ENCODE data around the gene ELOVL7. TPM values are rescaled to one million over a fixed set of nuclear protein-coding genes. Genes with fewer than 3 reads are reported as not detected.

Gene ELOVL7
- total RNA-seq, 1 experiment from 2014 or later: 1.2 TPM

DNA sequence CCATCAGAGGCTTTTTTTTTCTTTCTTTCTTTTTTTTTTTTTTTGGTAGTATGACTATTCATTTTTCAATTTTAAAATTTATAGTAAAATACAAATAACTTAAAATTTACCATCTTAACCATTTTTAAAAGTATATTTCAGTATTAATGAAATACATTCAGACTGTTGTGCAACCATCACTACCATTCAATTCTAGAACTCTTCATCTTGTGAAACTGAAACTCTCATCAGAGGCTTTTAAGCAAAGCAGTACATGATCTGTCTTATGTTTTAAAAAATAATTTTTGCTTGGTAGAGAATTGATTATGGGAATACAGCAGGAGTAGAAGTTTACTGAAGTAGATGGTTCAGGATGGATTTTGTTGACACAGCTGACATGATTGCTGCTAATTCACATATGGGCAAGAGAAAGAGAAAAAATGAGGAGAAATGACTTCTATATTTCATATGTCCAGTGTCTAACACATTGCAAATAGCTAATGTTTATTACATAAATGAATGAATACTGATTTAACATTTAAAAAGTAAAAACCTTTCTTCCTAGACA is 13.4 kb downstream of the ELOVL7 start:
- ATAC-seq: no peak
- Histone ChIP-seq H3K9ac (ENCODE audit: low read length) (no peak overlapping the region), H3K4me2 (ENCODE audit: low read length) (no peak overlapping the region), H3K9me3 (ENCODE audit: low read length) (no peaks in the 10 kb centered on the region), H3F3A (ENCODE audit: low read length, unreplicated experiment) (no peaks in the 10 kb centered on the region), H3K27me3 (ENCODE audit: low read length) (no peaks in the 10 kb centered on the region), H3K36me3 (ENCODE audit: low read depth, low read length) (no peaks in the 10 kb centered on the region), H3K4me1 (ENCODE audit: insufficient read depth, low read length) (no peaks in the 10 kb centered on the region), H3K79me2 (ENCODE audit: low read length) (no peaks in the 10 kb centered on the region), H4K20me1 (ENCODE audit: low read length) (no peaks in the 10 kb centered on the region), H3K9me2 (replicated peaks; ENCODE audit: low read length) (no peaks in the 10 kb centered on the region), H3K27ac (ENCODE audit: low read length) (no peak overlapping the region), H2AFZ (ENCODE audit: low read length) (no peak overlapping the region), H3K4me3 (ENCODE audit: low read length) (no peak overlapping the region)
- no peak for TF ChIP-seq EZH2 (IDR thresholded peaks at IDR 0.05; ENCODE audit: low read length, unreplicated experiment)
- TF ChIP-seq, protein P1, sequence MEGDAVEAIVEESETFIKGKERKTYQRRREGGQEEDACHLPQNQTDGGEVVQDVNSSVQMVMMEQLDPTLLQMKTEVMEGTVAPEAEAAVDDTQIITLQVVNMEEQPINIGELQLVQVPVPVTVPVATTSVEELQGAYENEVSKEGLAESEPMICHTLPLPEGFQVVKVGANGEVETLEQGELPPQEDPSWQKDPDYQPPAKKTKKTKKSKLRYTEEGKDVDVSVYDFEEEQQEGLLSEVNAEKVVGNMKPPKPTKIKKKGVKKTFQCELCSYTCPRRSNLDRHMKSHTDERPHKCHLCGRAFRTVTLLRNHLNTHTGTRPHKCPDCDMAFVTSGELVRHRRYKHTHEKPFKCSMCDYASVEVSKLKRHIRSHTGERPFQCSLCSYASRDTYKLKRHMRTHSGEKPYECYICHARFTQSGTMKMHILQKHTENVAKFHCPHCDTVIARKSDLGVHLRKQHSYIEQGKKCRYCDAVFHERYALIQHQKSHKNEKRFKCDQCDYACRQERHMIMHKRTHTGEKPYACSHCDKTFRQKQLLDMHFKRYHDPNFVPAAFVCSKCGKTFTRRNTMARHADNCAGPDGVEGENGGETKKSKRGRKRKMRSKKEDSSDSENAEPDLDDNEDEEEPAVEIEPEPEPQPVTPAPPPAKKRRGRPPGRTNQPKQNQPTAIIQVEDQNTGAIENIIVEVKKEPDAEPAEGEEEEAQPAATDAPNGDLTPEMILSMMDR (conservative IDR thresholded peaks at IDR 0.05; ENCODE audit: low read depth, low read length): no peak
- no peak for TF ChIP-seq EZH2phosphoT487 (IDR thresholded peaks at IDR 0.05; ENCODE audit: borderline replicate concordance, low read length)
- DNase-seq: no peak
- BruUV-seq (replicated peaks): no TSS peak
- CTCF ChIA-PET: no interaction called here
- intact Hi-C loops (cut with micrococcal nuclease): no loop called here
- POLR2A ChIA-PET (ENCODE audit: unreplicated experiment): no interaction called here

DNA sequence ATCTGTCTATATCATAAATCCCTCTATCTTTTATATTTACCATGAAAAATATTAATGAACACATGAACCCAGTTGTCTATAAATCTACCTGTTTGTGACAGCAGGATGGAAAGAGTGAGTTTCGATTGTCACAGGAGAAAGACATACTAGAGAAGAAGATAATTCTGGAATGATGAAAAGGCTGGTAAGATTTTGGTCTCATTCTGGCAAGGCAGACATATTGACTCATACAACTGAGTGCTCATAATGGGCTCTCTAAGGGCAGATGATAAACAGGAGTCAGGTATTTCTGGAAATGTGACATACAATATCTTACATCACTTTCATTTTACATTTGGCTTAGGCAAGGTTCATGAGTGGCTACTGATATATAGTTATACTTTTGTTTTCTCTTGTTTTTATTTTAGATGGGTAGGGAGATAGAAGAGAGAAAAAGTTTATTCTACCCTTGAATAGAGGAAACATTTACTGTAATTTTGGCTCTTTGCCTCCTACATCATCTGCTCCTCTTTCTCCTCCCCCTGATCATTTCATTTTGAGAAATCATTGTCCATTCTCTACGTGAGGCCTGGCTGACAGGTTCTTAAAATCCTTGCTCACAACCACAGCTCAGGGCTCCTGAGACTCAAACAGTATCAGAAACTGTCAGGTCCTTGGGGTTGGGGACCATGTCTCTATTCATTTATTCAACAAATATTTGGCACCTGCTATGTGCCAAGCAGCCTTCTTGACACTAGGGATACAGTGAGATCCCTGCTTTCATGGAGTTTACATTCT is 14.4 kb downstream of the ELOVL7 start:
- H3K36me3 ChIP-seq (ENCODE audit: low read depth, low read length): no peaks in the 10 kb centered on the region
- intact Hi-C loops (cut with micrococcal nuclease): no loop called here
- no peaks in the 10 kb centered on the region for H3F3A ChIP-seq (ENCODE audit: low read length, unreplicated experiment)
- H4K20me1 ChIP-seq (ENCODE audit: low read length): no peaks in the 10 kb centered on the region
- no peak overlapping the region for H3K4me3 ChIP-seq (ENCODE audit: low read length)
- H2AFZ ChIP-seq (ENCODE audit: low read length): no peak overlapping the region
- H3K27ac ChIP-seq (ENCODE audit: low read length): no peak overlapping the region
- TF ChIP-seq EZH2 (IDR thresholded peaks at IDR 0.05; ENCODE audit: low read length, unreplicated experiment) (no peak), EZH2phosphoT487 (IDR thresholded peaks at IDR 0.05; ENCODE audit: borderline replicate concordance, low read length) (no peak)
- TF ChIP-seq, protein P1 (conservative IDR thresholded peaks at IDR 0.05; ENCODE audit: low read depth, low read length): no peak
- no peak for DNase-seq
- H3K9me3 ChIP-seq (ENCODE audit: low read length): no peaks in the 10 kb centered on the region
- H3K4me2 ChIP-seq (ENCODE audit: low read length): no peak overlapping the region
- no peaks in the 10 kb centered on the region for H3K4me1 ChIP-seq (ENCODE audit: insufficient read depth, low read length)
- BruUV-seq (replicated peaks): no TSS peak
- no peaks in the 10 kb centered on the region for H3K9me2 ChIP-seq (replicated peaks; ENCODE audit: low read length)
- ChIA-PET POLR2A (ENCODE audit: unreplicated experiment) (no interaction called here), CTCF (no interaction called here)
- no peak for ATAC-seq
- no peaks in the 10 kb centered on the region for H3K27me3 ChIP-seq (ENCODE audit: low read length)
- no peak overlapping the region for H3K9ac ChIP-seq (ENCODE audit: low read length)
- no peaks in the 10 kb centered on the region for H3K79me2 ChIP-seq (ENCODE audit: low read length)

- no peak for TF ChIP-seq EZH2phosphoT487 (IDR thresholded peaks at IDR 0.05; ENCODE audit: borderline replicate concordance, low read length)
- TF ChIP-seq, protein P1 (conservative IDR thresholded peaks at IDR 0.05; ENCODE audit: low read depth, low read length): no peak
- TF ChIP-seq EZH2 (IDR thresholded peaks at IDR 0.05; ENCODE audit: low read length, unreplicated experiment): no peak
- no peaks in the 10 kb centered on the region for H3K36me3 ChIP-seq (ENCODE audit: low read depth, low read length)
- POLR2A ChIA-PET (ENCODE audit: unreplicated experiment): no interaction called here
Observed at GRCh38 chr5:60827201-60827600, 16.9 kb downstream of the ELOVL7 start.

More at GRCh38 chr5:60827201-60827600, 16.9 kb downstream of the ELOVL7 start:
- CTCF ChIA-PET: no interaction called here
- Histone ChIP-seq H3K27me3 (ENCODE audit: low read length) (no peaks in the 10 kb centered on the region), H3K4me3 (ENCODE audit: low read length) (no peak overlapping the region), H3K4me1 (ENCODE audit: insufficient read depth, low read length) (no peaks in the 10 kb centered on the region), H4K20me1 (ENCODE audit: low read length) (no peaks in the 10 kb centered on the region), H3F3A (ENCODE audit: low read length, unreplicated experiment) (no peaks in the 10 kb centered on the region), H3K9ac (ENCODE audit: low read length) (no peak overlapping the region), H3K27ac (ENCODE audit: low read length) (no peak overlapping the region), H3K79me2 (ENCODE audit: low read length) (no peaks in the 10 kb centered on the region), H3K9me3 (ENCODE audit: low read length) (no peaks in the 10 kb centered on the region), H3K9me2 (replicated peaks; ENCODE audit: low read length) (no peaks in the 10 kb centered on the region), H3K4me2 (ENCODE audit: low read length) (no peak overlapping the region), H2AFZ (ENCODE audit: low read length) (no peak overlapping the region)
- ATAC-seq (no peak), DNase-seq (no peak)
- BruUV-seq (replicated peaks): no TSS peak
- intact Hi-C loops (cut with micrococcal nuclease): no loop called here

Data from PC-3 (cell line).